H1 (cell line): ENCODE data around the gene PPCDC. TPM values are rescaled to one million over a fixed set of nuclear protein-coding genes. Genes with fewer than 3 reads are reported as not detected.

Experiments used
- CTCF ChIA-PET: fragments of 300-600 bp; sonication (Branson Sonifier 250); formaldehyde crosslinking; loops from one replicate; lab custom pipeline; 2021; ENCODE audit not compliant: partially characterized antibody; lab: Charles Lee
- POLR2A ChIA-PET: fragments of 300-600 bp; sonication (Branson Sonifier 250); formaldehyde crosslinking; loops from one replicate; lab custom pipeline; 2021; ENCODE audit warnings: inconsistent platforms; ENCODE audit not compliant: partially characterized antibody; lab: Charles Lee
- DNase-seq, 2 experiments: peaks; one replicate each; pipeline versions ENCODE4 v3.0.0 to v3.0.0-alpha.2; 2010 to 2022; ENCODE audit warnings: low spot score in 2 of 2, low read depth in 1 of 2, mixed read lengths in 1 of 2
- FAIRE-seq: peaks from 2 replicates; lab custom pipeline; 2011; peaks lifted over from hg19 to GRCh38; lab: Jason Lieb, UNC
- H2AFZ ChIP-seq: 2 replicates; pipeline ENCODE4 v1.8.1; 2012; ENCODE audit warnings: low read length, inconsistent platforms
- H2AK5ac ChIP-seq: 2 replicates; pipeline ENCODE4 v1.6.1; 2013; ENCODE audit warnings: low read depth, low read length
- H2BK120ac ChIP-seq: replicated peaks from 2 replicates; pipeline ENCODE3; 2013; ENCODE audit warnings: low read depth, low read length, inconsistent platforms
- H2BK12ac ChIP-seq: 2 replicates; pipeline ENCODE4 v1.6.1; 2013; ENCODE audit warnings: low read depth, low read length
- H2BK15ac ChIP-seq: 2 replicates; pipeline ENCODE4 v1.6.1; 2013; ENCODE audit warnings: low read length
- H2BK20ac ChIP-seq: 2 replicates; pipeline ENCODE4 v1.6.1; 2013; ENCODE audit warnings: low read length
- H2BK5ac ChIP-seq: 2 replicates; pipeline ENCODE4 v1.6.1; 2013; ENCODE audit warnings: low read depth, low read length
- H3K14ac ChIP-seq: 2 replicates; pipeline ENCODE4 v1.6.1; 2013; ENCODE audit warnings: inconsistent platforms; ENCODE audit not compliant: insufficient read length
- H3K18ac ChIP-seq: 2 replicates; pipeline ENCODE4 v1.6.1; 2013; ENCODE audit warnings: low read length; ENCODE audit errors: extremely low read depth
- H3K23ac ChIP-seq: 2 replicates; pipeline ENCODE4 v1.6.1; 2013; ENCODE audit warnings: inconsistent platforms; ENCODE audit not compliant: insufficient read length
- H3K23me2 ChIP-seq: 2 replicates; pipeline ENCODE4 v1.6.1; 2013; ENCODE audit warnings: low read depth, low read length
- H3K27ac ChIP-seq: 2 replicates; pipeline ENCODE4 v1.6.1; 2011; ENCODE audit warnings: low read depth, low read length, inconsistent platforms
- H3K27me3 ChIP-seq, 4 experiments: replicated peaks in 1 of 4; 1 replicate in 1 of 4; 2 replicates in 3 of 4; pipeline versions ENCODE4 v1.6.1 to v1.8.1; 2011 to 2013; ENCODE audit warnings: low read length in 3 of 4, mild to moderate bottlenecking in 3 of 4, inconsistent platforms in 2 of 4, mixed read lengths in 2 of 4, moderate library complexity in 1 of 4; ENCODE audit not compliant: control insufficient read depth in 3 of 4, insufficient read depth in 3 of 4; ENCODE audit errors: extremely low read depth in 1 of 4
- H3K36me3 ChIP-seq, 4 experiments: 2 replicates each; pipeline versions ENCODE4 v1.6.1 to v1.8.1; 2011 to 2013; ENCODE audit warnings: mild to moderate bottlenecking in 4 of 4, low read length in 3 of 4, moderate library complexity in 2 of 4, control low read depth in 1 of 4, inconsistent platforms in 1 of 4; ENCODE audit not compliant: insufficient read depth in 4 of 4, control insufficient read depth in 2 of 4
- H3K4ac ChIP-seq: replicated peaks from 2 replicates; pipeline ENCODE3; 2013; ENCODE audit warnings: low read length, low read depth, mixed read lengths, inconsistent platforms; ENCODE audit not compliant: insufficient read length
- H3K4me1 ChIP-seq, 4 experiments: replicated peaks in 1 of 4; 1 replicate in 1 of 4; 2 replicates in 3 of 4; pipeline versions ENCODE4 v1.6.1 to v1.8.1; 2011 to 2013; ENCODE audit warnings: low read length in 3 of 4, inconsistent platforms in 2 of 4, mixed read lengths in 1 of 4; ENCODE audit not compliant: insufficient read depth in 4 of 4, control insufficient read depth in 3 of 4
- H3K4me2 ChIP-seq, 2 experiments: 2 replicates each; pipeline versions ENCODE4 v1.6.1 to v1.8.1; 2011 to 2013; ENCODE audit warnings: low read depth in 2 of 2, low read length in 2 of 2, control low read depth in 1 of 2, inconsistent platforms in 1 of 2, mild to moderate bottlenecking in 1 of 2; ENCODE audit not compliant: insufficient read depth in 1 of 2
- H3K4me3 ChIP-seq, 4 experiments: fragments of 200-600, 300-600 bp in 1 of 4; sonication (generic), shearing (Covaris generic), sonication (Bioruptor Twin) in 1 of 4; 2 replicates each; pipeline versions ENCODE4 v1.5.1 to v1.8.1; 2011 to 2016; ENCODE audit warnings: low read length in 4 of 4, low read depth in 3 of 4, control low read depth in 2 of 4, inconsistent platforms in 2 of 4, mild to moderate bottlenecking in 2 of 4, mixed read lengths in 1 of 4, moderate library complexity in 1 of 4; ENCODE audit not compliant: insufficient read depth in 2 of 4; ENCODE audit errors: extremely low read depth in 1 of 4
- H3K56ac ChIP-seq: replicated peaks from 2 replicates; pipeline ENCODE3; 2013; ENCODE audit warnings: low read depth, mild to moderate bottlenecking, mixed read lengths, low read length, inconsistent platforms; ENCODE audit not compliant: insufficient read length
- H3K79me1 ChIP-seq: 2 replicates; pipeline ENCODE4 v1.6.1; 2013; ENCODE audit warnings: low read depth, low read length, control low read depth
- H3K79me2 ChIP-seq, 2 experiments: 2 replicates each; pipeline versions ENCODE4 v1.6.1 to v1.8.1; 2012 to 2013; ENCODE audit warnings: low read length in 2 of 2, mild to moderate bottlenecking in 2 of 2, inconsistent platforms in 1 of 2; ENCODE audit not compliant: insufficient read depth in 2 of 2, control insufficient read depth in 1 of 2
- H3K9ac ChIP-seq, 4 experiments: replicated peaks in 1 of 4; 1 replicate in 1 of 4; 2 replicates in 3 of 4; pipeline versions ENCODE4 v1.6.1 to v1.8.1; 2011 to 2013; ENCODE audit warnings: low read depth in 3 of 4, low read length in 3 of 4, control low read depth in 2 of 4, mild to moderate bottlenecking in 2 of 4, moderate library complexity in 2 of 4, inconsistent platforms in 1 of 4; ENCODE audit errors: extremely low read depth in 1 of 4
- H3K9me3 ChIP-seq, 2 experiments: 2 replicates each; pipeline versions ENCODE4 v1.6.1 to v1.8.1; 2012 to 2013; ENCODE audit warnings: mild to moderate bottlenecking in 2 of 2, moderate library complexity in 2 of 2, control low read depth in 1 of 2, inconsistent platforms in 1 of 2, low read depth in 1 of 2, low read length in 1 of 2, mixed read lengths in 1 of 2; ENCODE audit not compliant: insufficient read depth in 2 of 2
- H4K20me1 ChIP-seq, 2 experiments: replicated peaks in 1 of 2; 2 replicates each; pipeline versions ENCODE3 to v1.8.1; 2011 to 2013; ENCODE audit warnings: inconsistent platforms in 2 of 2, low read length in 2 of 2, mild to moderate bottlenecking in 1 of 2; ENCODE audit not compliant: insufficient read depth in 2 of 2, control insufficient read depth in 1 of 2
- H4K5ac ChIP-seq: 2 replicates; pipeline ENCODE4 v1.6.1; 2013; ENCODE audit warnings: low read length, low read depth, mixed read lengths, inconsistent platforms; ENCODE audit not compliant: insufficient read length
- H4K8ac ChIP-seq: 2 replicates; pipeline ENCODE4 v1.8.0; 2013; ENCODE audit warnings: mild to moderate bottlenecking, moderate library complexity, low read length, inconsistent platforms; ENCODE audit not compliant: insufficient read depth; ENCODE audit errors: extremely low read depth
- H4K91ac ChIP-seq: replicated peaks from 2 replicates; pipeline ENCODE3; 2013; ENCODE audit warnings: low read length, mixed read lengths, inconsistent platforms; ENCODE audit not compliant: insufficient read length
- CHD1 ChIP-seq: IDR thresholded peaks from 2 replicates; pipeline ENCODE4 v1.6.1; 2012; ENCODE audit warnings: low read depth, low read length, improper control_type of control experiment
- GABPA ChIP-seq: IDR thresholded peaks from 2 replicates; pipeline ENCODE4 v1.6.1; 2011; ENCODE audit warnings: mild to moderate bottlenecking, low read length, moderate library complexity, borderline replicate concordance; ENCODE audit not compliant: insufficient read depth
- TAF1 ChIP-seq: IDR thresholded peaks from 2 replicates; pipeline ENCODE4 v1.6.1; 2011; ENCODE audit warnings: mild to moderate bottlenecking, low read depth, low read length
- TAF7 ChIP-seq: optimal IDR thresholded peaks from 2 replicates; pipeline ENCODE3; 2011; ENCODE audit warnings: low read depth, mild to moderate bottlenecking, inconsistent platforms, low read length, moderate library complexity, borderline replicate concordance
- YY1 ChIP-seq: IDR thresholded peaks from 2 replicates; pipeline ENCODE4 v1.6.1; 2011; ENCODE audit warnings: low read depth, mild to moderate bottlenecking, low read length
- WGBS, 2 experiments: shearing (Covaris generic) in 1 of 2; methylation state at CpG; one replicate each; pipeline versions ENCODE4 v1.1.6 to v1.1.7; 2013 to 2015; ENCODE audit warnings: low lambda C conversion rate in 2 of 2, mixed read lengths in 2 of 2, inconsistent platforms in 1 of 2, low coverage in 1 of 2, missing lambda C conversion rate in 1 of 2; ENCODE audit not compliant: insufficient replicate concordance in 2 of 2, insufficient coverage in 1 of 2, insufficient read length in 1 of 2; ENCODE audit errors: extremely low coverage in 1 of 2, missing lambda C conversion rate in 1 of 2; 5-methylcytosine and 5-hydroxymethylcytosine counted together
- polyA plus RNA-seq, 7 experiments: library from polyadenylated mRNA; depleted of rRNA in 3 of 7; stranded (reverse) in 5 of 7; unstranded in 2 of 7; fragments of >200 nt in 5 of 7; fragments of 200-250 nt in 2 of 7; gene quantifications; 1 replicate in 5 of 7; 2 replicates in 1 of 7; 4 replicates in 1 of 7; pipeline versions ENCODE4 v1.2.1 to v1.2.3, GENCODE V29; 2011 to 2013; ENCODE audit warnings: missing spikeins in 2 of 7, mixed read lengths in 2 of 7
- total RNA-seq: library from RNA; stranded (reverse); fragmentation: NEBNext Ultra II Directional; extraction: Animal tissue kit (Norgen Biotek cat#: 25700); gene quantifications from 2 replicates; pipeline ENCODE4 v1.2.1, GENCODE V29; 2021
- TF ChIP-seq, protein P1 (sequence below): IDR thresholded peaks from 2 replicates; pipeline ENCODE4 v1.6.1; 2012; ENCODE audit warnings: inconsistent platforms
- TF ChIP-seq, protein P2 (sequence below): IDR thresholded peaks from 2 replicates; pipeline ENCODE4 v1.6.1; 2012; ENCODE audit warnings: inconsistent platforms

The PPCDC gene
- total and polyA plus RNA-seq, 2 of the 8 experiments (the other 6 are each of a cell fraction or from before 2014, with no cell fraction given), result 11.3 to 29.7 TPM

DNA sequence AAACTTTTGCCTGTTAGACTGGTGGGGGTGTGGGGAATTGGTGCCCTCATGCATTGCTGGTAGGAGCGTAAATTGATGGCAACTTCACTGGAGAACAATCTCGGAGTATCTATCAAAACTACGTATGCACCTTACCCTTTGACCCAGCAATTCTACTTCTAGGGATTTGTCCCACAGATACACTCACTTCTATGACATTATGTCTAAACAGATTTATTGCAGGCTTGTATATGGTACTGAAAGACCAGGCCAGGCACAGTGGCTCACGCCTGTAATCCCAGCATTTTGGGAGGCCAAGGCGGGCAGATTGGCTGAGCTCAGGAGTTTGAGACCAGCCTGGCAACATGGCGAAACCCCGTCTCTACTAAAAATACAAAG lies 30.3 kb downstream of the PPCDC start:
- Histone ChIP-seq H2BK12ac (no peak overlapping the region), H3K4me1 (no peaks in the 10 kb centered on the region; a peak in 1 of 7 replicates), H3K4me3 (no peak overlapping the region), H2BK20ac (no peak overlapping the region), H3K23me2 (no peaks in the 10 kb centered on the region), H3K14ac (no peak overlapping the region), H2AK5ac (no peak overlapping the region), H2BK120ac (no peak overlapping the region), H3K27me3 (no peaks in the 10 kb centered on the region), H3K56ac (no peak overlapping the region), H3K9me3 (no peaks in the 10 kb centered on the region), H4K20me1 (peaks cover 0 to 3% of the 10 kb centered on the region in 2 experiments), H4K91ac (no peak overlapping the region), H4K5ac (no peak overlapping the region), H3K4ac (no peak overlapping the region), H4K8ac (no peak overlapping the region), H2BK15ac (no peak overlapping the region), H3K79me1 (no peaks in the 10 kb centered on the region), H2BK5ac (no peak overlapping the region), H3K9ac (no peak overlapping the region), H3K36me3 (no peaks in the 10 kb centered on the region; a peak in 1 of 8 replicates), H3K27ac (no peak overlapping the region), H2AFZ (no peak overlapping the region), H3K4me2 (no peak overlapping the region), H3K23ac (no peak overlapping the region), H3K18ac (no peak overlapping the region), H3K79me2 (no peaks in the 10 kb centered on the region)
- WGBS, 2 experiments, result 88% methylated on average over 7 of the region's 7 CpGs; no CpG with 5 or more reads in 1 of the 2 experiments
- no peak for TF ChIP-seq TAF1
- TF ChIP-seq TAF7, result no peak
- TF ChIP-seq, protein P1, sequence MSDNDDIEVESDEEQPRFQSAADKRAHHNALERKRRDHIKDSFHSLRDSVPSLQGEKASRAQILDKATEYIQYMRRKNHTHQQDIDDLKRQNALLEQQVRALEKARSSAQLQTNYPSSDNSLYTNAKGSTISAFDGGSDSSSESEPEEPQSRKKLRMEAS, result no peak
- TF ChIP-seq, protein P2, sequence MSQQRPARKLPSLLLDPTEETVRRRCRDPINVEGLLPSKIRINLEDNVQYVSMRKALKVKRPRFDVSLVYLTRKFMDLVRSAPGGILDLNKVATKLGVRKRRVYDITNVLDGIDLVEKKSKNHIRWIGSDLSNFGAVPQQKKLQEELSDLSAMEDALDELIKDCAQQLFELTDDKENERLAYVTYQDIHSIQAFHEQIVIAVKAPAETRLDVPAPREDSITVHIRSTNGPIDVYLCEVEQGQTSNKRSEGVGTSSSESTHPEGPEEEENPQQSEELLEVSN, result no peak
- TF ChIP-seq GABPA, result no peak
- no peak for TF ChIP-seq CHD1
- TF ChIP-seq YY1, result no peak
- FAIRE-seq (no peak), DNase-seq (no peak)
- CTCF ChIA-PET, result interaction anchor here (1.0 to 1.7 kb wide), 4 partner anchors 12 to 255 kb away, joined by 3 to 7 read pairs (median 4); no protein-coding TSS in a partner anchor
- POLR2A ChIA-PET, result interaction anchor here (0.7 to 1.3 kb wide), 3 partner anchors 9 to 202 kb away, joined by 3 read pairs; no protein-coding TSS in a partner anchor
